GM23338 (cell line): Measurements from ENCODE around the gene MYO5B. TPM values are rescaled to one million over a fixed set of nuclear protein-coding genes. Genes with fewer than 3 reads are reported as not detected.

Source experiments
- ATAC-seq: fragments of 200-7000 bp; cut with Tn5 transposase; 3 replicates; pipeline ENCODE4 v1.9.1; 2020
- DNase-seq: peaks from one replicate; pipeline ENCODE4 v3.0.0-alpha.2; 2015; ENCODE audit warnings: low spot score
- H2AFZ ChIP-seq: fragments of 200-600 bp; sonication (generic); 2 replicates; pipeline ENCODE4 v1.8.0; 2016; ENCODE audit warnings: antibody characterized with exemption, mild to moderate bottlenecking, moderate library complexity
- H3F3A ChIP-seq: fragments of 200-600 bp; sonication (generic); replicated peaks from 2 replicates; pipeline ENCODE4 v1.8.0; 2017; ENCODE audit warnings: antibody characterized with exemption, mixed run types, low read depth
- H3K27ac ChIP-seq: fragments of 200-600 bp; sonication (generic); 2 replicates; pipeline ENCODE4 v1.6.1; 2016; ENCODE audit warnings: low read depth
- H3K27me3 ChIP-seq: fragments of 200-600 bp; sonication (generic); 2 replicates; pipeline ENCODE4 v1.8.0; 2016; ENCODE audit warnings: mild to moderate bottlenecking, mixed run types, moderate library complexity; ENCODE audit not compliant: insufficient read depth
- H3K36me3 ChIP-seq: fragments of 200-600 bp; sonication (generic); 2 replicates; pipeline ENCODE4 v1.8.0; 2016; ENCODE audit warnings: mild to moderate bottlenecking; ENCODE audit not compliant: insufficient read depth
- H3K4me1 ChIP-seq: fragments of 200-600 bp; sonication (generic); 2 replicates; pipeline ENCODE4 v1.8.0; 2016; ENCODE audit warnings: mild to moderate bottlenecking, moderate library complexity; ENCODE audit not compliant: insufficient read depth
- H3K4me2 ChIP-seq: fragments of 200-600 bp; sonication (generic); 2 replicates; pipeline ENCODE4 v1.7.1; 2017; ENCODE audit warnings: mixed run types
- H3K4me3 ChIP-seq: fragments of 200-600 bp; sonication (generic); 2 replicates; pipeline ENCODE4 v1.6.1; 2016; ENCODE audit warnings: mixed run types
- H3K79me2 ChIP-seq: fragments of 200-600 bp; sonication (generic); replicated peaks from 2 replicates; pipeline ENCODE4 v1.8.0; 2017; ENCODE audit warnings: mild to moderate bottlenecking; ENCODE audit not compliant: insufficient read depth
- H3K9me2 ChIP-seq: fragments of 200-600 bp; sonication (generic); 2 replicates; pipeline ENCODE4 v1.8.0; 2017; ENCODE audit not compliant: insufficient read depth
- H4K20me1 ChIP-seq: fragments of 200-600 bp; sonication (generic); replicated peaks from 2 replicates; pipeline ENCODE4 v1.8.0; 2017; ENCODE audit warnings: mild to moderate bottlenecking; ENCODE audit not compliant: insufficient read depth
- H3K27ac Mint-ChIP-seq: 2 replicates; pipeline ENCODE4 v1.8.0; 2020; ENCODE audit warnings: inconsistent platforms, mild to moderate bottlenecking, moderate library complexity, mixed read lengths
- H3K27me3 Mint-ChIP-seq: 3 replicates; pipeline ENCODE4 v1.8.0; 2022; ENCODE audit warnings: low read depth, mild to moderate bottlenecking, moderate library complexity, mixed read lengths, inconsistent platforms; ENCODE audit not compliant: insufficient read depth, poor library complexity
- H3K36me3 Mint-ChIP-seq: 3 replicates; pipeline ENCODE4 v1.8.0; 2021; ENCODE audit warnings: low read depth, mild to moderate bottlenecking, inconsistent platforms, moderate library complexity, mixed read lengths
- H3K4me1 Mint-ChIP-seq: 3 replicates; pipeline ENCODE4 v1.8.0; 2020; ENCODE audit warnings: mild to moderate bottlenecking, inconsistent platforms, mixed read lengths
- H3K4me3 Mint-ChIP-seq: 3 replicates; pipeline ENCODE4 v1.8.0; 2021; ENCODE audit warnings: moderate library complexity, mild to moderate bottlenecking, inconsistent platforms, mixed read lengths
- H3K9me3 Mint-ChIP-seq: 3 replicates; pipeline ENCODE4 v1.8.0; 2020; ENCODE audit warnings: moderate library complexity, mild to moderate bottlenecking, inconsistent platforms, mixed read lengths
- CREB1 ChIP-seq: fragments of 250-450 bp; sonication (Bioruptor Pico); IDR thresholded peaks from 2 replicates; pipeline ENCODE4 v1.5.0; 2020; ENCODE audit warnings: low read depth, mild to moderate bottlenecking, moderate library complexity
- ETS1 ChIP-seq: IDR thresholded peaks from 2 replicates; pipeline ENCODE4 v1.6.1; 2016; ENCODE audit warnings: antibody characterized with exemption
- EZH2phosphoT487 ChIP-seq: fragments of 200-600 bp; sonication (generic); IDR thresholded peaks from one replicate; pipeline ENCODE4 v1.8.1; 2018; ENCODE audit warnings: antibody characterized with exemption; ENCODE audit not compliant: unreplicated experiment
- POLR2AphosphoS5 ChIP-seq: IDR thresholded peaks from 2 replicates; pipeline ENCODE4 v1.6.1; 2016; ENCODE audit warnings: antibody characterized with exemption, low read depth
- STAT1 ChIP-seq: IDR thresholded peaks from one replicate; pipeline ENCODE4 v1.6.1; 2016; ENCODE audit warnings: antibody characterized with exemption; ENCODE audit not compliant: unreplicated experiment
- ZNF114 ChIP-seq: fragments of 250-450 bp; sonication (Bioruptor Pico); IDR thresholded peaks from 2 replicates; pipeline ENCODE4 v1.5.0; 2020; ENCODE audit warnings: mild to moderate bottlenecking, moderate library complexity
- ZNF331 ChIP-seq: fragments of 250-450 bp; sonication (Bioruptor Pico); IDR thresholded peaks from 2 replicates; pipeline ENCODE4 v1.5.0; 2020; ENCODE audit warnings: low read depth, mild to moderate bottlenecking, moderate library complexity
- polyA plus RNA-seq: library from polyadenylated mRNA; unstranded; fragments of >200 nt; fragmentation: Nextera tagmentation; extraction: Ambion mirVana; gene quantifications from 2 replicates; pipeline ENCODE4 v1.2.1, GENCODE V29; 2016
- total RNA-seq: library from RNA; depleted of rRNA; stranded (reverse); fragments of >200 nt; shearing (Covaris generic); gene quantifications from 2 replicates; pipeline ENCODE4 v1.2.3, GENCODE V29; 2014
- TF ChIP-seq, protein P1 (sequence below): IDR thresholded peaks from one replicate; pipeline ENCODE4 v1.6.1; 2018; ENCODE audit warnings: antibody characterized with exemption; ENCODE audit not compliant: unreplicated experiment
- TF ChIP-seq, protein P2 (sequence below): fragments of 250-450 bp; sonication (Bioruptor Pico); IDR thresholded peaks from 2 replicates; pipeline ENCODE4 v1.5.0; 2020; ENCODE audit warnings: mild to moderate bottlenecking, moderate library complexity

Gene MYO5B
- total and polyA plus RNA-seq, 2 experiments from 2014 or later: 3.2 to 19.1 TPM

GRCh38 chr18:49959176-49959575 lies 235.8 kb downstream of the MYO5B start (continued):
- TF ChIP-seq, protein P1, sequence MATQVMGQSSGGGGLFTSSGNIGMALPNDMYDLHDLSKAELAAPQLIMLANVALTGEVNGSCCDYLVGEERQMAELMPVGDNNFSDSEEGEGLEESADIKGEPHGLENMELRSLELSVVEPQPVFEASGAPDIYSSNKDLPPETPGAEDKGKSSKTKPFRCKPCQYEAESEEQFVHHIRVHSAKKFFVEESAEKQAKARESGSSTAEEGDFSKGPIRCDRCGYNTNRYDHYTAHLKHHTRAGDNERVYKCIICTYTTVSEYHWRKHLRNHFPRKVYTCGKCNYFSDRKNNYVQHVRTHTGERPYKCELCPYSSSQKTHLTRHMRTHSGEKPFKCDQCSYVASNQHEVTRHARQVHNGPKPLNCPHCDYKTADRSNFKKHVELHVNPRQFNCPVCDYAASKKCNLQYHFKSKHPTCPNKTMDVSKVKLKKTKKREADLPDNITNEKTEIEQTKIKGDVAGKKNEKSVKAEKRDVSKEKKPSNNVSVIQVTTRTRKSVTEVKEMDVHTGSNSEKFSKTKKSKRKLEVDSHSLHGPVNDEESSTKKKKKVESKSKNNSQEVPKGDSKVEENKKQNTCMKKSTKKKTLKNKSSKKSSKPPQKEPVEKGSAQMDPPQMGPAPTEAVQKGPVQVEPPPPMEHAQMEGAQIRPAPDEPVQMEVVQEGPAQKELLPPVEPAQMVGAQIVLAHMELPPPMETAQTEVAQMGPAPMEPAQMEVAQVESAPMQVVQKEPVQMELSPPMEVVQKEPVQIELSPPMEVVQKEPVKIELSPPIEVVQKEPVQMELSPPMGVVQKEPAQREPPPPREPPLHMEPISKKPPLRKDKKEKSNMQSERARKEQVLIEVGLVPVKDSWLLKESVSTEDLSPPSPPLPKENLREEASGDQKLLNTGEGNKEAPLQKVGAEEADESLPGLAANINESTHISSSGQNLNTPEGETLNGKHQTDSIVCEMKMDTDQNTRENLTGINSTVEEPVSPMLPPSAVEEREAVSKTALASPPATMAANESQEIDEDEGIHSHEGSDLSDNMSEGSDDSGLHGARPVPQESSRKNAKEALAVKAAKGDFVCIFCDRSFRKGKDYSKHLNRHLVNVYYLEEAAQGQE: no peak
- TF ChIP-seq EZH2phosphoT487 (no peak), CREB1 (CRISPR knock-in tag) (no peak), ZNF114 (CRISPR knock-in tag) (no peak), ZNF331 (CRISPR knock-in tag) (no peak)

- Histone ChIP-seq H3K4me2 (no peak overlapping the region), H3K4me3 (no peak overlapping the region), H4K20me1 (no peaks in the 10 kb centered on the region), H3F3A (no peaks in the 10 kb centered on the region), H3K27ac (no peak overlapping the region), H3K9me2 (no peaks in the 10 kb centered on the region), H3K4me1 (no peaks in the 10 kb centered on the region), H3K36me3 (no peaks in the 10 kb centered on the region), H3K79me2 (no peaks in the 10 kb centered on the region), H2AFZ (no peak overlapping the region), H3K27me3 (no peaks in the 10 kb centered on the region)
- Mint-ChIP-seq H3K36me3 (no peaks in the 10 kb centered on the region), H3K9me3 (no peaks in the 10 kb centered on the region), H3K27ac (no peak overlapping the region), H3K4me3 (no peak overlapping the region), H3K27me3 (peaks cover 3% of the 10 kb centered on the region), H3K4me1 (peaks cover 8% of the 10 kb centered on the region)
- DNase-seq (no peak), ATAC-seq (no peak)
- TF ChIP-seq ZNF114 (CRISPR knock-in tag): no peak
- TF ChIP-seq STAT1: no peak
- TF ChIP-seq, protein P1: no peak
- TF ChIP-seq, protein P2, sequence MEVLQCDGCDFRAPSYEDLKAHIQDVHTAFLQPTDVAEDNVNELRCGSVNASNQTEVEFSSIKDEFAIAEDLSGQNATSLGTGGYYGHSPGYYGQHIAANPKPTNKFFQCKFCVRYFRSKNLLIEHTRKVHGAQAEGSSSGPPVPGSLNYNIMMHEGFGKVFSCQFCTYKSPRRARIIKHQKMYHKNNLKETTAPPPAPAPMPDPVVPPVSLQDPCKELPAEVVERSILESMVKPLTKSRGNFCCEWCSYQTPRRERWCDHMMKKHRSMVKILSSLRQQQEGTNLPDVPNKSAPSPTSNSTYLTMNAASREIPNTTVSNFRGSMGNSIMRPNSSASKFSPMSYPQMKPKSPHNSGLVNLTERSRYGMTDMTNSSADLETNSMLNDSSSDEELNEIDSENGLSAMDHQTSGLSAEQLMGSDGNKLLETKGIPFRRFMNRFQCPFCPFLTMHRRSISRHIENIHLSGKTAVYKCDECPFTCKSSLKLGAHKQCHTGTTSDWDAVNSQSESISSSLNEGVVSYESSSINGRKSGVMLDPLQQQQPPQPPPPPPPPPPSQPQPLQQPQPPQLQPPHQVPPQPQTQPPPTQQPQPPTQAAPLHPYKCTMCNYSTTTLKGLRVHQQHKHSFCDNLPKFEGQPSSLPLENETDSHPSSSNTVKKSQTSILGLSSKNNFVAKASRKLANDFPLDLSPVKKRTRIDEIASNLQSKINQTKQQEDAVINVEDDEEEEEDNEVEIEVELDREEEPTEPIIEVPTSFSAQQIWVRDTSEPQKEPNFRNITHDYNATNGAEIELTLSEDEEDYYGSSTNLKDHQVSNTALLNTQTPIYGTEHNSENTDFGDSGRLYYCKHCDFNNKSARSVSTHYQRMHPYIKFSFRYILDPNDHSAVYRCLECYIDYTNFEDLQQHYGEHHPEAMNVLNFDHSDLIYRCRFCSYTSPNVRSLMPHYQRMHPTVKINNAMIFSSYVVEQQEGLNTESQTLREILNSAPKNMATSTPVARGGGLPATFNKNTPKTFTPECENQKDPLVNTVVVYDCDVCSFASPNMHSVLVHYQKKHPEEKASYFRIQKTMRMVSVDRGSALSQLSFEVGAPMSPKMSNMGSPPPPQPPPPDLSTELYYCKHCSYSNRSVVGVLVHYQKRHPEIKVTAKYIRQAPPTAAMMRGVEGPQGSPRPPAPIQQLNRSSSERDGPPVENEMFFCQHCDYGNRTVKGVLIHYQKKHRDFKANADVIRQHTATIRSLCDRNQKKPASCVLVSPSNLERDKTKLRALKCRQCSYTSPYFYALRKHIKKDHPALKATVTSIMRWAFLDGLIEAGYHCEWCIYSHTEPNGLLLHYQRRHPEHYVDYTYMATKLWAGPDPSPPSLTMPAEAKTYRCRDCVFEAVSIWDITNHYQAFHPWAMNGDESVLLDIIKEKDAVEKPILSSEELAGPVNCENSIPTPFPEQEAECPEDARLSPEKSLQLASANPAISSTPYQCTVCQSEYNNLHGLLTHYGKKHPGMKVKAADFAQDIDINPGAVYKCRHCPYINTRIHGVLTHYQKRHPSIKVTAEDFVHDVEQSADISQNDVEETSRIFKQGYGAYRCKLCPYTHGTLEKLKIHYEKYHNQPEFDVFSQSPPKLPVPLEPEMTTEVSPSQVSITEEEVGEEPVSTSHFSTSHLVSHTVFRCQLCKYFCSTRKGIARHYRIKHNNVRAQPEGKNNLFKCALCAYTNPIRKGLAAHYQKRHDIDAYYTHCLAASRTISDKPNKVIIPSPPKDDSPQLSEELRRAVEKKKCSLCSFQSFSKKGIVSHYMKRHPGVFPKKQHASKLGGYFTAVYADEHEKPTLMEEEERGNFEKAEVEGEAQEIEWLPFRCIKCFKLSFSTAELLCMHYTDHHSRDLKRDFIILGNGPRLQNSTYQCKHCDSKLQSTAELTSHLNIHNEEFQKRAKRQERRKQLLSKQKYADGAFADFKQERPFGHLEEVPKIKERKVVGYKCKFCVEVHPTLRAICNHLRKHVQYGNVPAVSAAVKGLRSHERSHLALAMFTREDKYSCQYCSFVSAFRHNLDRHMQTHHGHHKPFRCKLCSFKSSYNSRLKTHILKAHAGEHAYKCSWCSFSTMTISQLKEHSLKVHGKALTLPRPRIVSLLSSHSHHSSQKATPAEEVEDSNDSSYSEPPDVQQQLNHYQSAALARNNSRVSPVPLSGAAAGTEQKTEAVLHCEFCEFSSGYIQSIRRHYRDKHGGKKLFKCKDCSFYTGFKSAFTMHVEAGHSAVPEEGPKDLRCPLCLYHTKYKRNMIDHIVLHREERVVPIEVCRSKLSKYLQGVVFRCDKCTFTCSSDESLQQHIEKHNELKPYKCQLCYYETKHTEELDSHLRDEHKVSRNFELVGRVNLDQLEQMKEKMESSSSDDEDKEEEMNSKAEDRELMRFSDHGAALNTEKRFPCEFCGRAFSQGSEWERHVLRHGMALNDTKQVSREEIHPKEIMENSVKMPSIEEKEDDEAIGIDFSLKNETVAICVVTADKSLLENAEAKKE (CRISPR knock-in tag): no peak
- no peak for TF ChIP-seq POLR2AphosphoS5
- no peak for TF ChIP-seq ETS1
Observed at GRCh38 chr18:49955263-49955662, 239.7 kb downstream of the MYO5B start.
